ENCODE data around the gene ABHD12.

ABHD12 gene

GRCh38 chr20:25390538-25391528, at the start of gene ABHD12:
Gene ABHD12 (minus strand): TSS chr20:25390835. CDS start chr20:25390703, 132 bp downstream.
- no peaks in the 10 kb centered on the region for H4K20me1 ChIP-seq (ENCODE audit: low read depth, low read length)
- no peaks in the 10 kb centered on the region for H3K36me3 ChIP-seq (ENCODE audit: low read length)
- H2AFZ ChIP-seq (ENCODE audit: low read depth, low read length, severe bottlenecking): peak within 1 kb of the TSS; percentile 94
- H3K9me3 ChIP-seq (ENCODE audit: insufficient read depth, low read length): no peaks in the 10 kb centered on the region
- H3K4me2 ChIP-seq (ENCODE audit: low read depth, low read length, poor library complexity, severe bottlenecking): peak within 1 kb of the TSS; percentile 96
- peak within 1 kb of the TSS; percentile 79 for H3K9ac ChIP-seq (ENCODE audit: low read length)
- H3K9me2 ChIP-seq (replicated peaks; ENCODE audit: insufficient read depth, low read length): no peaks in the 10 kb centered on the region
- H3K79me2 ChIP-seq (ENCODE audit: insufficient read depth, low read length): peaks cover 3% of the 10 kb centered on the region; the same call in 1 of the 2 replicates
- H3K27ac ChIP-seq (ENCODE audit: low read depth, low read length): peak within 1 kb of the TSS; percentile 48
- TF ChIP-seq CTCF (IDR thresholded peaks at IDR 0.05; ENCODE audit: insufficient read depth, low read length, poor library complexity, severe bottlenecking) (no peak), EZH2phosphoT487 (conservative IDR thresholded peaks at IDR 0.05; ENCODE audit: low read length) (no peak)
- H3F3A ChIP-seq (ENCODE audit: insufficient read depth): peaks cover 4% of the 10 kb centered on the region; the same call in 1 of the 2 replicates
- H3K27me3 ChIP-seq (ENCODE audit: low read length): no peaks in the 10 kb centered on the region
- H3K4me3 ChIP-seq (ENCODE audit: insufficient read depth, low read length, poor library complexity, severe bottlenecking): peak within 1 kb of the TSS; percentile 73

DNA sequence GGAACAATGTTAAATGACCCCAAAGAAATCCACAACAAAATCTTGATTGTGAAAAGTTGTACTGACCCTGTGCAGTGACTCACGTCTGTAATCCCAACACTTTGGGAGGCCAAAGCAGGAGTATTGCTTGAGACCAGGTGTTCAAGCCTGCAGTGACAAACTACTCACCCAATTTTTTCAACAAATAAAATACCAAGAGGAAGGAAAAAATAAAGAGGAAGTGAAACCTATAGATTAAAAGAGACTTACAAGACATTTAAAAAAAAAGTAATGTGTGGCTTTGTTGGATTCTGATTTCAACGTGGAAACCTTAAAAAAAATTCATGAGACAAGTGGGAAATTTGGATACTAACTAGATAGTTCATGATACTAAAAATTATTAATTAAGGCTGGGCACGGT, 48.7 kb upstream of the ABHD12 start:
- Histone ChIP-seq H4K20me1 (ENCODE audit: low read depth, low read length) (no peaks in the 10 kb centered on the region), H3K36me3 (ENCODE audit: low read length) (peaks cover 18% of the 10 kb centered on the region), H3K9ac (ENCODE audit: low read length) (no peak overlapping the region), H3K9me3 (ENCODE audit: insufficient read depth, low read length) (no peaks in the 10 kb centered on the region), H3K27me3 (ENCODE audit: low read length) (no peaks in the 10 kb centered on the region), H3K79me2 (ENCODE audit: insufficient read depth, low read length) (no peaks in the 10 kb centered on the region), H2AFZ (ENCODE audit: low read depth, low read length, severe bottlenecking) (no peak overlapping the region), H3K9me2 (replicated peaks; ENCODE audit: insufficient read depth, low read length) (no peaks in the 10 kb centered on the region), H3F3A (ENCODE audit: insufficient read depth) (no peaks in the 10 kb centered on the region), H3K4me3 (ENCODE audit: insufficient read depth, low read length, poor library complexity, severe bottlenecking) (no peak overlapping the region), H3K27ac (ENCODE audit: low read depth, low read length) (peak overlapping the region; percentile 17; the same call in 1 of the 2 replicates), H3K4me2 (ENCODE audit: low read depth, low read length, poor library complexity, severe bottlenecking) (no peak overlapping the region)
- no peak for TF ChIP-seq CTCF (IDR thresholded peaks at IDR 0.05; ENCODE audit: insufficient read depth, low read length, poor library complexity, severe bottlenecking)
- TF ChIP-seq EZH2phosphoT487 (conservative IDR thresholded peaks at IDR 0.05; ENCODE audit: low read length): no peak

GRCh38 chr20:25437153-25437581, 46.5 kb upstream of the ABHD12 start:
- H4K20me1 ChIP-seq (ENCODE audit: low read depth, low read length): no peaks in the 10 kb centered on the region
- H3K9me3 ChIP-seq (ENCODE audit: insufficient read depth, low read length): no peaks in the 10 kb centered on the region
- H3K9me2 ChIP-seq (replicated peaks; ENCODE audit: insufficient read depth, low read length): no peaks in the 10 kb centered on the region
- no peak overlapping the region for H3K4me2 ChIP-seq (ENCODE audit: low read depth, low read length, poor library complexity, severe bottlenecking)
- peaks cover 23% of the 10 kb centered on the region for H3K36me3 ChIP-seq (ENCODE audit: low read length)
- H2AFZ ChIP-seq (ENCODE audit: low read depth, low read length, severe bottlenecking): no peak overlapping the region
- H3F3A ChIP-seq (ENCODE audit: insufficient read depth): no peaks in the 10 kb centered on the region
- no peak for TF ChIP-seq CTCF (IDR thresholded peaks at IDR 0.05; ENCODE audit: insufficient read depth, low read length, poor library complexity, severe bottlenecking)
- TF ChIP-seq EZH2phosphoT487 (conservative IDR thresholded peaks at IDR 0.05; ENCODE audit: low read length): no peak
- H3K27ac ChIP-seq (ENCODE audit: low read depth, low read length): no peak overlapping the region
- H3K27me3 ChIP-seq (ENCODE audit: low read length): no peaks in the 10 kb centered on the region
- H3K79me2 ChIP-seq (ENCODE audit: insufficient read depth, low read length): no peaks in the 10 kb centered on the region
- no peak overlapping the region for H3K4me3 ChIP-seq (ENCODE audit: insufficient read depth, low read length, poor library complexity, severe bottlenecking)
- no peak overlapping the region for H3K9ac ChIP-seq (ENCODE audit: low read length)

Measured in SU-DHL-6 (cell line).